ENCODE data around the gene GSG1L. TPM values are rescaled to one million over a fixed set of nuclear protein-coding genes. Genes with fewer than 3 reads are reported as not detected.

The GSG1L gene
- total and polyA plus RNA-seq, 9 of the 15 experiments (the other 6 are each of a cell fraction or from before 2014, with no cell fraction given), result not detected

DNA sequence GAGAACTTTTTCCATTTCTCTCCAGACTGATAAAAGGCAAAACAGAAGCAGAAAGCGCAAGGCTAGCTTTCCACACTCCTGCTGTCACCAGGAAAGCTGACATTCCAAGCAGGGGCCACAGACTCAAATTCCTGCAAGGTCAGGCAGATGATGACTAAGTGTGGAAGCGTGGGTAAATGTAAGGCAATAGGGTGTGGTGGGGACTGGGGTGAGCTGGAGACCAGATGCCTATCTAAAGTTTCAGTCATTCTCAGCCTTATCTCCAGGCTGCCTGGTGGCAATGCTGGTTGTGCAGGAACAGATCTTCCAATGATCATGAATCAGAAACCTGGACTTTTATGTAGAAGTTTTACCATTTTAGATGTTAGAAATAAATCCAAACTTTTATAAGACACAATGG is 224.1 kb downstream of the GSG1L start (continued):
- TF ChIP-seq, protein P1, sequence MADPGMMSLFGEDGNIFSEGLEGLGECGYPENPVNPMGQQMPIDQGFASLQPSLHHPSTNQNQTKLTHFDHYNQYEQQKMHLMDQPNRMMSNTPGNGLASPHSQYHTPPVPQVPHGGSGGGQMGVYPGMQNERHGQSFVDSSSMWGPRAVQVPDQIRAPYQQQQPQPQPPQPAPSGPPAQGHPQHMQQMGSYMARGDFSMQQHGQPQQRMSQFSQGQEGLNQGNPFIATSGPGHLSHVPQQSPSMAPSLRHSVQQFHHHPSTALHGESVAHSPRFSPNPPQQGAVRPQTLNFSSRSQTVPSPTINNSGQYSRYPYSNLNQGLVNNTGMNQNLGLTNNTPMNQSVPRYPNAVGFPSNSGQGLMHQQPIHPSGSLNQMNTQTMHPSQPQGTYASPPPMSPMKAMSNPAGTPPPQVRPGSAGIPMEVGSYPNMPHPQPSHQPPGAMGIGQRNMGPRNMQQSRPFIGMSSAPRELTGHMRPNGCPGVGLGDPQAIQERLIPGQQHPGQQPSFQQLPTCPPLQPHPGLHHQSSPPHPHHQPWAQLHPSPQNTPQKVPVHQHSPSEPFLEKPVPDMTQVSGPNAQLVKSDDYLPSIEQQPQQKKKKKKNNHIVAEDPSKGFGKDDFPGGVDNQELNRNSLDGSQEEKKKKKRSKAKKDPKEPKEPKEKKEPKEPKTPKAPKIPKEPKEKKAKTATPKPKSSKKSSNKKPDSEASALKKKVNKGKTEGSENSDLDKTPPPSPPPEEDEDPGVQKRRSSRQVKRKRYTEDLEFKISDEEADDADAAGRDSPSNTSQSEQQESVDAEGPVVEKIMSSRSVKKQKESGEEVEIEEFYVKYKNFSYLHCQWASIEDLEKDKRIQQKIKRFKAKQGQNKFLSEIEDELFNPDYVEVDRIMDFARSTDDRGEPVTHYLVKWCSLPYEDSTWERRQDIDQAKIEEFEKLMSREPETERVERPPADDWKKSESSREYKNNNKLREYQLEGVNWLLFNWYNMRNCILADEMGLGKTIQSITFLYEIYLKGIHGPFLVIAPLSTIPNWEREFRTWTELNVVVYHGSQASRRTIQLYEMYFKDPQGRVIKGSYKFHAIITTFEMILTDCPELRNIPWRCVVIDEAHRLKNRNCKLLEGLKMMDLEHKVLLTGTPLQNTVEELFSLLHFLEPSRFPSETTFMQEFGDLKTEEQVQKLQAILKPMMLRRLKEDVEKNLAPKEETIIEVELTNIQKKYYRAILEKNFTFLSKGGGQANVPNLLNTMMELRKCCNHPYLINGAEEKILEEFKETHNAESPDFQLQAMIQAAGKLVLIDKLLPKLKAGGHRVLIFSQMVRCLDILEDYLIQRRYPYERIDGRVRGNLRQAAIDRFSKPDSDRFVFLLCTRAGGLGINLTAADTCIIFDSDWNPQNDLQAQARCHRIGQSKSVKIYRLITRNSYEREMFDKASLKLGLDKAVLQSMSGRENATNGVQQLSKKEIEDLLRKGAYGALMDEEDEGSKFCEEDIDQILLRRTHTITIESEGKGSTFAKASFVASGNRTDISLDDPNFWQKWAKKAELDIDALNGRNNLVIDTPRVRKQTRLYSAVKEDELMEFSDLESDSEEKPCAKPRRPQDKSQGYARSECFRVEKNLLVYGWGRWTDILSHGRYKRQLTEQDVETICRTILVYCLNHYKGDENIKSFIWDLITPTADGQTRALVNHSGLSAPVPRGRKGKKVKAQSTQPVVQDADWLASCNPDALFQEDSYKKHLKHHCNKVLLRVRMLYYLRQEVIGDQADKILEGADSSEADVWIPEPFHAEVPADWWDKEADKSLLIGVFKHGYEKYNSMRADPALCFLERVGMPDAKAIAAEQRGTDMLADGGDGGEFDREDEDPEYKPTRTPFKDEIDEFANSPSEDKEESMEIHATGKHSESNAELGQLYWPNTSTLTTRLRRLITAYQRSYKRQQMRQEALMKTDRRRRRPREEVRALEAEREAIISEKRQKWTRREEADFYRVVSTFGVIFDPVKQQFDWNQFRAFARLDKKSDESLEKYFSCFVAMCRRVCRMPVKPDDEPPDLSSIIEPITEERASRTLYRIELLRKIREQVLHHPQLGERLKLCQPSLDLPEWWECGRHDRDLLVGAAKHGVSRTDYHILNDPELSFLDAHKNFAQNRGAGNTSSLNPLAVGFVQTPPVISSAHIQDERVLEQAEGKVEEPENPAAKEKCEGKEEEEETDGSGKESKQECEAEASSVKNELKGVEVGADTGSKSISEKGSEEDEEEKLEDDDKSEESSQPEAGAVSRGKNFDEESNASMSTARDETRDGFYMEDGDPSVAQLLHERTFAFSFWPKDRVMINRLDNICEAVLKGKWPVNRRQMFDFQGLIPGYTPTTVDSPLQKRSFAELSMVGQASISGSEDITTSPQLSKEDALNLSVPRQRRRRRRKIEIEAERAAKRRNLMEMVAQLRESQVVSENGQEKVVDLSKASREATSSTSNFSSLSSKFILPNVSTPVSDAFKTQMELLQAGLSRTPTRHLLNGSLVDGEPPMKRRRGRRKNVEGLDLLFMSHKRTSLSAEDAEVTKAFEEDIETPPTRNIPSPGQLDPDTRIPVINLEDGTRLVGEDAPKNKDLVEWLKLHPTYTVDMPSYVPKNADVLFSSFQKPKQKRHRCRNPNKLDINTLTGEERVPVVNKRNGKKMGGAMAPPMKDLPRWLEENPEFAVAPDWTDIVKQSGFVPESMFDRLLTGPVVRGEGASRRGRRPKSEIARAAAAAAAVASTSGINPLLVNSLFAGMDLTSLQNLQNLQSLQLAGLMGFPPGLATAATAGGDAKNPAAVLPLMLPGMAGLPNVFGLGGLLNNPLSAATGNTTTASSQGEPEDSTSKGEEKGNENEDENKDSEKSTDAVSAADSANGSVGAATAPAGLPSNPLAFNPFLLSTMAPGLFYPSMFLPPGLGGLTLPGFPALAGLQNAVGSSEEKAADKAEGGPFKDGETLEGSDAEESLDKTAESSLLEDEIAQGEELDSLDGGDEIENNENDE (IDR thresholded peaks at IDR 0.05; ENCODE audit: low read depth, low read length), result no peak
- peak; percentile 46 for TF ChIP-seq CBFA2T2 (conservative IDR thresholded peaks at IDR 0.05)
- peak; percentile 39; the same call in 1 of the 2 replicates for TF ChIP-seq DPF2 (IDR thresholded peaks at IDR 0.05)
- TF ChIP-seq, protein P2, sequence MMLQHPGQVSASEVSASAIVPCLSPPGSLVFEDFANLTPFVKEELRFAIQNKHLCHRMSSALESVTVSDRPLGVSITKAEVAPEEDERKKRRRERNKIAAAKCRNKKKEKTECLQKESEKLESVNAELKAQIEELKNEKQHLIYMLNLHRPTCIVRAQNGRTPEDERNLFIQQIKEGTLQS (IDR thresholded peaks at IDR 0.05), result 0 out of 2 replicates have a peak, but pooled peaks have one; percentile 35
- TF ChIP-seq, protein P2 (CRISPR knock-in tag; conservative IDR thresholded peaks at IDR 0.05), result no peak
- TF ChIP-seq ARID1B (IDR thresholded peaks at IDR 0.05), result peak; percentile 63
- TF ChIP-seq TAL1 (IDR thresholded peaks at IDR 0.05), result peak; percentile 44
- TF ChIP-seq FOSL1 (tag; conservative IDR thresholded peaks at IDR 0.05), result peak; percentile 54; the same call in 1 of the 2 replicates
- TF ChIP-seq TEAD4 (IDR thresholded peaks at IDR 0.05; ENCODE audit: low read length), result peak; percentile 38; the same call in 1 of the 2 replicates
- no peak for TF ChIP-seq TEAD4 (CRISPR knock-in tag; IDR thresholded peaks at IDR 0.05; ENCODE audit: borderline replicate concordance)

All from K562 (cell line).